22Rv1 (cell line): ENCODE data around the gene HOXA3.

Experiments used
- CTCF ChIP-seq: fragments of 450-650 bp; IDR thresholded peaks from 2 replicates; pipeline ENCODE4 v1.5.1; 2017; ENCODE audit warnings: mild to moderate bottlenecking
- ZFX ChIP-seq: fragments of 450-650 bp; IDR thresholded peaks from 2 replicates; pipeline ENCODE4 v1.6.1; 2017; ENCODE audit warnings: antibody characterized with exemption, borderline replicate concordance

- TF ChIP-seq CTCF (no peak), ZFX (no peak)
Measured at GRCh38 chr7:27172823-27173510, 20.6 kb upstream of the HOXA3 start.
